ENCODE data around the gene BPIFB4.
A peak's percentile ranks its signal among the peaks of the same experiment; 100 is the strongest.

BPIFB4 gene

GRCh38 chr20:33062105-33062824, 17.2 kb upstream of the BPIFB4 start:
- no peak for DNase-seq

GRCh38 chr20:33062825-33063149, 16.7 kb upstream of the BPIFB4 start:
- no peak for DNase-seq

- DNase-seq = no peak
Observed at GRCh38 chr20:33063271-33063670, 16.2 kb upstream of the BPIFB4 start.

GRCh38 chr20:33064572-33065287, 14.7 kb upstream of the BPIFB4 start:
- no peak for DNase-seq

- DNase-seq = no peak
Observed at GRCh38 chr20:33065785-33066184, 13.7 kb upstream of the BPIFB4 start.

GRCh38 chr20:33067806-33068205, 11.6 kb upstream of the BPIFB4 start:
- DNase-seq = no peak

GRCh38 chr20:33068251-33068939, 11.0 kb upstream of the BPIFB4 start:
- DNase-seq = no peak

GRCh38 chr20:33069673-33070072, 9.8 kb upstream of the BPIFB4 start:
- DNase-seq = no peak

GRCh38 chr20:33070111-33071053, 9.1 kb upstream of the BPIFB4 start:
- no peak for DNase-seq

GRCh38 chr20:33071198-33071597, 8.2 kb upstream of the BPIFB4 start:
- no peak for DNase-seq

- no peak for DNase-seq
Observed at GRCh38 chr20:33072362-33072761, 7.1 kb upstream of the BPIFB4 start.

- DNase-seq = no peak
Observed at GRCh38 chr20:33072813-33073212, 6.6 kb upstream of the BPIFB4 start.

GRCh38 chr20:33074675-33075074, 4.8 kb upstream of the BPIFB4 start:
- no peak for DNase-seq

GRCh38 chr20:33075281-33075680, 4.2 kb upstream of the BPIFB4 start:
- DNase-seq = no peak

GRCh38 chr20:33076662-33077372, 2.6 kb upstream of the BPIFB4 start:
- DNase-seq = no peak

GRCh38 chr20:33081411-33082154, 2.1 kb downstream of the BPIFB4 start:
- DNase-seq = no peak

GRCh38 chr20:33082546-33082945, 3.1 kb downstream of the BPIFB4 start:
- DNase-seq = no peak

GRCh38 chr20:33083544-33084340, 4.3 kb downstream of the BPIFB4 start:
- no peak for DNase-seq

GRCh38 chr20:33084722-33085121, 5.3 kb downstream of the BPIFB4 start:
- DNase-seq = no peak

GRCh38 chr20:33086052-33086722, 6.7 kb downstream of the BPIFB4 start:
- peak; percentile 14 for DNase-seq

Data from NCI-H146 (cell line).